Amygdala (tissue), 56 donors: Measurements from ENCODE around the gene SYNPR.
A peak's percentile ranks its signal among the peaks of the same experiment; 100 is the strongest.
"Not testable (repeated sequence)": the region's sequence is repeated elsewhere in the genome, so short reads cannot be mapped to it uniquely, and the experiment has no call there.

Experiments used
- DNase-seq, 56 donors: peaks; one replicate each; lab custom pipeline; 2025; lab: John Stamatoyannopoulos, UW

Gene SYNPR

GRCh38 chr3:63278171-63279004 is at the start of gene SYNPR:
SYNPR (plus strand) TSS chr3:63278308.
- DNase-seq, result peak in 3 of 56 donors; percentile 3 to 18 (median 3)

- DNase-seq, result peak in 10 of 56 donors; percentile 0 to 32 (median 8)
Observed at GRCh38 chr3:63228677-63229076, 49.4 kb upstream of the SYNPR start.

- DNase-seq, result no peak
Observed at GRCh38 chr3:63230146-63230545, 48.0 kb upstream of the SYNPR start.

GRCh38 chr3:63231643-63232042 is 46.5 kb upstream of the SYNPR start:
- DNase-seq, result no peak

- DNase-seq, result no peak
Observed at GRCh38 chr3:63232764-63233396, 45.2 kb upstream of the SYNPR start.

GRCh38 chr3:63240381-63240902 is 37.7 kb upstream of the SYNPR start:
- no peak for DNase-seq

- DNase-seq, result no peak
Observed at GRCh38 chr3:63242124-63242523, 36.0 kb upstream of the SYNPR start.

GRCh38 chr3:63244486-63244885 is 33.6 kb upstream of the SYNPR start:
- DNase-seq, result no peak

GRCh38 chr3:63245726-63246241 is 32.3 kb upstream of the SYNPR start:
- no peak for DNase-seq

- DNase-seq, result no peak
Observed at GRCh38 chr3:63248015-63248414, 30.1 kb upstream of the SYNPR start.

GRCh38 chr3:63251499-63251898 is 26.6 kb upstream of the SYNPR start:
- DNase-seq, result no peak

GRCh38 chr3:63255819-63256218 is 22.3 kb upstream of the SYNPR start:
- not testable (repeated sequence) for DNase-seq

- DNase-seq, result no peak
Observed at GRCh38 chr3:63264716-63265115, 13.4 kb upstream of the SYNPR start.

GRCh38 chr3:63274359-63274758 is 3.7 kb upstream of the SYNPR start:
- no peak for DNase-seq

- DNase-seq, result peak in 5 of 56 donors; percentile 0 to 22 (median 3)
Observed at GRCh38 chr3:63279005-63279841, 1.1 kb downstream of the SYNPR start.

GRCh38 chr3:63287610-63288009 is 9.5 kb downstream of the SYNPR start:
- no peak for DNase-seq

- DNase-seq, result no peak
Observed at GRCh38 chr3:63290686-63291085, 12.6 kb downstream of the SYNPR start.

- no peak for DNase-seq
Observed at GRCh38 chr3:63294332-63294731, 16.2 kb downstream of the SYNPR start.

GRCh38 chr3:63295356-63295755 is 17.2 kb downstream of the SYNPR start:
- DNase-seq, result no peak

GRCh38 chr3:63295806-63296205 is 17.7 kb downstream of the SYNPR start:
- no peak for DNase-seq

- DNase-seq, result no peak
Observed at GRCh38 chr3:63296249-63296648, 18.1 kb downstream of the SYNPR start.
